Glutamatergic neuron (in vitro differentiated cells): ENCODE results near the gene HNRNPA1L2. TPM values are rescaled to one million over a fixed set of nuclear protein-coding genes. Genes with fewer than 3 reads are reported as not detected.
"Not testable (repeated sequence)": the region's sequence is repeated elsewhere in the genome, so short reads cannot be mapped to it uniquely, and the experiment has no call there.

ENCODE experiments used
- DNase-seq: peaks from one replicate; pipeline ENCODE4 v3.0.0; 2022
- H3K27ac Mint-ChIP-seq: one replicate; pipeline ENCODE4 v1.8.0; 2020; ENCODE audit warnings: mild to moderate bottlenecking, mixed read lengths, inconsistent platforms; ENCODE audit not compliant: unreplicated experiment
- H3K27me3 Mint-ChIP-seq: one replicate; pipeline ENCODE4 v1.8.0; 2020; ENCODE audit warnings: mild to moderate bottlenecking, moderate library complexity, mixed read lengths, inconsistent platforms; ENCODE audit not compliant: unreplicated experiment
- H3K36me3 Mint-ChIP-seq: one replicate; pipeline ENCODE4 v1.8.0; 2020; ENCODE audit warnings: mild to moderate bottlenecking, mixed read lengths, inconsistent platforms; ENCODE audit not compliant: unreplicated experiment
- H3K4me1 Mint-ChIP-seq: one replicate; pipeline ENCODE4 v1.8.0; 2020; ENCODE audit warnings: mild to moderate bottlenecking, low read depth, mixed read lengths, inconsistent platforms; ENCODE audit not compliant: unreplicated experiment
- H3K4me3 Mint-ChIP-seq: one replicate; pipeline ENCODE4 v1.8.0; 2020; ENCODE audit warnings: mild to moderate bottlenecking, mixed read lengths, inconsistent platforms; ENCODE audit not compliant: unreplicated experiment
- H3K9me3 Mint-ChIP-seq: one replicate; pipeline ENCODE4 v1.8.0; 2020; ENCODE audit warnings: mild to moderate bottlenecking, moderate library complexity, mixed read lengths, inconsistent platforms; ENCODE audit not compliant: unreplicated experiment
- long read RNA-seq: library from polyadenylated mRNA; unstranded; transcript quantifications from one replicate; pipeline ENCODE4 v2.0.0, GENCODE V29; 2020; ENCODE audit not compliant: unreplicated experiment
- total RNA-seq: library from RNA; stranded (reverse); fragmentation: NEBNext Ultra II Directional; extraction: Animal tissue kit (Norgen Biotek cat#: 25700); gene quantifications from one replicate; pipeline ENCODE4 v1.2.1, GENCODE V29; 2021; ENCODE audit not compliant: unreplicated experiment
- TF ChIP-seq, protein P1 (sequence below): fragments of 200-600 bp; sonication (generic); IDR thresholded peaks from one replicate; pipeline ENCODE4 v1.5.0; 2021; ENCODE audit not compliant: partially characterized antibody, unreplicated experiment

HNRNPA1L2 gene
- 15.2 TPM for total RNA-seq
- long read RNA-seq, result 0 reads

DNA sequence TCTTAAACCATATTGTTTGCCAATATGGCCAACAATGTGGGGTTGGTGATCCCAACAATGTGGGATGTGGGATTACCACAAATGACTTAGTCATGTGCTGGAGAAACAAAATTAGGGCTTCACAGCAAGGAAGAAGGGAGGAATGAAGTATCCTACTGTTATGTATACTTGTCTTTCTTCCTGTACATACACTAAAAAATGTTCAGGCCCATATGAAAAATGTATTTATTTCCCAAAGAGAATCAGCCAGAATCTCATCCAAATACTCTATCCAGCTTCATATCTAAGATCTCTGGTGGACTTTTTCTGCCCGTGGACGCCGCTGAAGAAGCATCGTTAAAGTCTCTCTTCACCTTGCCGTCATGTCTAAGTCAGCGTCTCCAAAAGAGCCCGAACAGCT lies at the start of gene HNRNPA1L2:
Gene HNRNPA1L2 (plus strand): TSS at position 301 of the 400 bp plus-strand sequence. CDS start 62 bp downstream, at position 363.
- DNase-seq, result no peak
- Mint-ChIP-seq H3K4me3 (no peak within 1 kb of the TSS), H3K36me3 (no peaks in the 10 kb centered on the region), H3K9me3 (no peaks in the 10 kb centered on the region), H3K4me1 (peaks cover 5% of the 10 kb centered on the region), H3K27me3 (no peaks in the 10 kb centered on the region), H3K27ac (peak within 1 kb of the TSS; percentile 46)
- TF ChIP-seq, protein P1, sequence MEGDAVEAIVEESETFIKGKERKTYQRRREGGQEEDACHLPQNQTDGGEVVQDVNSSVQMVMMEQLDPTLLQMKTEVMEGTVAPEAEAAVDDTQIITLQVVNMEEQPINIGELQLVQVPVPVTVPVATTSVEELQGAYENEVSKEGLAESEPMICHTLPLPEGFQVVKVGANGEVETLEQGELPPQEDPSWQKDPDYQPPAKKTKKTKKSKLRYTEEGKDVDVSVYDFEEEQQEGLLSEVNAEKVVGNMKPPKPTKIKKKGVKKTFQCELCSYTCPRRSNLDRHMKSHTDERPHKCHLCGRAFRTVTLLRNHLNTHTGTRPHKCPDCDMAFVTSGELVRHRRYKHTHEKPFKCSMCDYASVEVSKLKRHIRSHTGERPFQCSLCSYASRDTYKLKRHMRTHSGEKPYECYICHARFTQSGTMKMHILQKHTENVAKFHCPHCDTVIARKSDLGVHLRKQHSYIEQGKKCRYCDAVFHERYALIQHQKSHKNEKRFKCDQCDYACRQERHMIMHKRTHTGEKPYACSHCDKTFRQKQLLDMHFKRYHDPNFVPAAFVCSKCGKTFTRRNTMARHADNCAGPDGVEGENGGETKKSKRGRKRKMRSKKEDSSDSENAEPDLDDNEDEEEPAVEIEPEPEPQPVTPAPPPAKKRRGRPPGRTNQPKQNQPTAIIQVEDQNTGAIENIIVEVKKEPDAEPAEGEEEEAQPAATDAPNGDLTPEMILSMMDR, result no peak

DNA sequence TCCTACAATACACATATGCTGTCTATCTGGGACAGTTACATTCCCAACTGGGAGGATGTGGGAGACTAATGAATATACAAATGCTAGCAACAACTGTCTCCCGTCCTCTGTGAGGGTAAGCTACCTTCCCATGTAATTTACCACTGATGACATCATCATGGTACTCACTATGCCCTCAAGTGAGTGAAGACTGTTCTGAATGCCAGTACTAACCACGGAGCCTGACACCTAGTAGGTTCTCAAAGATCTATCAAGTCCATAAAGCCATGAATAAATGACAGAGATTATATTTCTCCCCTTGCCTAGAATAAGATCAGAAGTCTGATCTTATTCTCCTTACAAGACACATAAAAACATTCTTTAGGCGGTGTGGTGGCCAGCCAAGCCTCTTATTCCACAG lies 49.1 kb upstream of the HNRNPA1L2 start:
- H3K27me3 Mint-ChIP-seq, H3K4me1 Mint-ChIP-seq, H3K4me3 Mint-ChIP-seq, DNase-seq, H3K36me3 Mint-ChIP-seq, H3K9me3 Mint-ChIP-seq, H3K27ac Mint-ChIP-seq: not testable (repeated sequence)

DNA sequence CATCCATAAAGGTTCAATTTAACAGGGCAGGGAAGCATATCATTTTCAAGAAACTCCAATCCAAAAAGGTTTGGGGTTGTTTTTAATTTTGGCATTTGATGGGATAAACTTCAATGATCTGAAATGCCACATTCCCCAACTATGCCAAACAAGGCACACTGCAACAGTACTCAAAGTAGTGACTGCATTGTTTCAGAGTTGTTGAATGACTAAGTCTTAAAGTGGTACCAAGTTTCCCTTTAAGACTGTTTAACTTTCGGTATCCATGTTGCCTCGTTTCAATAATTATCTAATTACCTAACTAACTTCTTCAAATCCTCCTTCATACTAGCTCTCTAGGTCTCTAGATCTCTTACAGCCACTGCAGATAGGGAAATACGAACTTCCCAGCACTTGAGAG lies 48.4 kb upstream of the HNRNPA1L2 start:
- H3K4me1 Mint-ChIP-seq, H3K36me3 Mint-ChIP-seq, H3K9me3 Mint-ChIP-seq, H3K27me3 Mint-ChIP-seq, DNase-seq, H3K4me3 Mint-ChIP-seq, H3K27ac Mint-ChIP-seq: not testable (repeated sequence)

DNA sequence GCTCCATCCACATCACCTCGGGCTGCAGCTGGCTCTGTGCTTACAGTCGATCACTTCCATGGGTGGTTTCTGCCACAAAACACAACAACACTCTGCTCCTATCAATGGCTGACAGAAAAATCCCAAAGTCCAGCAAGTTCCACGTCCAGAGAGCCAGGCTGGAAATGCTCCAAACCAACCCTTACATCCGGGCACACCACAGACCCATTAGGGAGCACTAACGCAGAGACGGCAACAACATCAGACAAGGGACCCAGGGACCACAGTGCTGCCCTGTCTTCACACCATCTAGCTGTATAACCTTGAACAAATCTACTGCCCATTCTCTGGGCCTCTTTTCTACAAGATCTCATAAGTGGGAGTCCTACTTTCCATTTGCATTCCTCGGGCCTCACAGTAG lies 47.9 kb upstream of the HNRNPA1L2 start:
- not testable (repeated sequence) for DNase-seq, H3K27me3 Mint-ChIP-seq, H3K9me3 Mint-ChIP-seq, H3K36me3 Mint-ChIP-seq, H3K4me1 Mint-ChIP-seq, H3K27ac Mint-ChIP-seq, H3K4me3 Mint-ChIP-seq

DNA sequence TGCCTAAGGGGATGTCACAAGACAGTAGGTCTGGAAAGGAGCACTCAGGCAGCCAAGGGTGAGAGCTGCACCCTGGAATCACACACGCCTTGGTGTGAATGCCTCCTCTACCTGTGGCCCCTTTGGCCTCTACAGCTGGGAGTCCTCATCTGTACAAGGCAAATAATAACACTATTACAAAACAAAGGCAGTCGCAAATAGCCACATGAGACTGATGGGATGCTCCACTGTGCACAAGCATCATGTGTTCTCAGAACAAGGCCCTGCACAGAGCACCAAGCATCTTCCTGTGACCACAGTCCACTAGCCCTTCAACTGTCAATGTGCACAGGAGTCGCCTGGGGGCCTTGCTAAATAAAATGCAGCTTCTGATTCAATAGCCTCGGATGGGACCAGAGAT lies 44.6 kb upstream of the HNRNPA1L2 start:
- Mint-ChIP-seq H3K27ac (no peak overlapping the region), H3K36me3 (no peaks in the 10 kb centered on the region), H3K9me3 (peaks cover 2% of the 10 kb centered on the region), H3K27me3 (peaks cover 4% of the 10 kb centered on the region), H3K4me1 (peaks cover 2% of the 10 kb centered on the region), H3K4me3 (no peak overlapping the region)
- TF ChIP-seq, protein P1, result no peak
- DNase-seq, result no peak

DNA sequence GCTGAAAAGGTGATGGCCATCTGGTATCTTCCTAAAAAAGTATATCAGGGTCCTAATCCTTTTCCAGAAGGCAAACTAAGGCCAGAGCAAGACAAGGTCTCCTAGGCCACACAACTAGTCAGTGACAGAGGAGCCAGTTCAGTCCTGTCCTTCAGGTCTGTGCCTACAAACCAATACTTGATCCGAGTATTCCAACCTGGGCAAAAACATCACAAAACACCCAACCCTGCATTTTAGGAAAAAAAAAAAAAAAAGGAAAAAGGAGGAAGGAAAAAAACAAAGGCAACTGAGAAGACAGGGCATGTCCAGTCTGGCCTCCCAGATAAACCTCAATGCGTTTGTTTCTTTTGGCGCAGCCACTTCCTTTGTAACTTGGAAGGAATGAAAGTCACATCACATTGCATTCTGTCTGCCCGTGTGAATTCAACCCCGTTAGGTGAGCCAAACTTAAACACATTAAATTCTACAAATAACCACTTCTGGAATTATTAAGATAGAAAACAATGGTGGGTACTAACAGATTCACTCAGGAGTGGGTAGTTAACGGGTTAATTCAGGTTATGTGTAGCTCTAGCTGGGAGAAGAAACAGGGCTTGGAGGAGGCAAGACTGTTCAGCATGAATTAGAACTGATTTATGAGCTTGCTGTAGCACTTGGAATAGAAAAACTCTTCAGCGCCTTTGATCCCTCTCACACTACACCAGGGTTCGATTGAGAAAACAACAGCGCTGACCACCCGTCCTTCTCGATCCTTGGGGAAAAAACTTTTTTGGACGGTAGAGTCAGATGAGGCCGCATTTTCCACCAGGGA lies 43.0 kb upstream of the HNRNPA1L2 start:
- Mint-ChIP-seq H3K27me3 (peaks cover 4% of the 10 kb centered on the region), H3K27ac (peak overlapping the region; percentile 72), H3K4me3 (peak overlapping the region; percentile 78), H3K9me3 (peaks cover 2% of the 10 kb centered on the region), H3K4me1 (peaks cover 2% of the 10 kb centered on the region), H3K36me3 (no peaks in the 10 kb centered on the region)
- DNase-seq, result no peak
- TF ChIP-seq, protein P1, result no peak
